Measurements from ENCODE around the gene TSPEAR.

TSPEAR gene

DNA sequence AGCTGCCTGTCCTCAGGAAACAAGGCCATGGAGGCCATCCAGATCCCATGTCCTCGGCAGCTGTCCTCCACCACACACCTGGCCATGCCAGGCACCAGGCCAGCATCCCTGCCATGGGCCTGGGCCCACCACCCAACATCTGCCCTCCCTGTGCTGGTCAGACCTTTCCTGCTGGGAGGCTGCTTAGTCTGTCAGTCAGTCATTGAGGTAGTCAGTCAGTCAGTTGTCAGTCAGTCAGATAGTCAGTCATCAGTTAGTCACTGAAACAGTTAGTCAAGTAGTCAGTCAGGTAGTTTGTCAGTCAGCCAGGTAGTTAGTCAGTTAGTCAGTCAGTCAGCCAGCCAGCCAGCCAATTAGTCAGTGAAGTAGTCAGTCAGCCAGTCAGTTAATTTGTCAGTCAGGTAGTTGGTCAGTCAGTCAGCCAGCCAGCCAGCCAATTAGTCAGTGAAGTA is 188.6 kb downstream of the TSPEAR start:
- TF ChIP-seq POLR2A (IDR thresholded peaks at IDR 0.05; ENCODE audit: extremely low read depth, insufficient read length): no peak
- no peak for TF ChIP-seq MYC (IDR thresholded peaks at IDR 0.05; ENCODE audit: low read depth, low read length)
- TF ChIP-seq, protein P1, sequence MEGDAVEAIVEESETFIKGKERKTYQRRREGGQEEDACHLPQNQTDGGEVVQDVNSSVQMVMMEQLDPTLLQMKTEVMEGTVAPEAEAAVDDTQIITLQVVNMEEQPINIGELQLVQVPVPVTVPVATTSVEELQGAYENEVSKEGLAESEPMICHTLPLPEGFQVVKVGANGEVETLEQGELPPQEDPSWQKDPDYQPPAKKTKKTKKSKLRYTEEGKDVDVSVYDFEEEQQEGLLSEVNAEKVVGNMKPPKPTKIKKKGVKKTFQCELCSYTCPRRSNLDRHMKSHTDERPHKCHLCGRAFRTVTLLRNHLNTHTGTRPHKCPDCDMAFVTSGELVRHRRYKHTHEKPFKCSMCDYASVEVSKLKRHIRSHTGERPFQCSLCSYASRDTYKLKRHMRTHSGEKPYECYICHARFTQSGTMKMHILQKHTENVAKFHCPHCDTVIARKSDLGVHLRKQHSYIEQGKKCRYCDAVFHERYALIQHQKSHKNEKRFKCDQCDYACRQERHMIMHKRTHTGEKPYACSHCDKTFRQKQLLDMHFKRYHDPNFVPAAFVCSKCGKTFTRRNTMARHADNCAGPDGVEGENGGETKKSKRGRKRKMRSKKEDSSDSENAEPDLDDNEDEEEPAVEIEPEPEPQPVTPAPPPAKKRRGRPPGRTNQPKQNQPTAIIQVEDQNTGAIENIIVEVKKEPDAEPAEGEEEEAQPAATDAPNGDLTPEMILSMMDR (IDR thresholded peaks at IDR 0.05; ENCODE audit: low read depth, low read length): no peak
- TF ChIP-seq, protein P2, sequence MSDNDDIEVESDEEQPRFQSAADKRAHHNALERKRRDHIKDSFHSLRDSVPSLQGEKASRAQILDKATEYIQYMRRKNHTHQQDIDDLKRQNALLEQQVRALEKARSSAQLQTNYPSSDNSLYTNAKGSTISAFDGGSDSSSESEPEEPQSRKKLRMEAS (IDR thresholded peaks at IDR 0.05; ENCODE audit: low read depth, low read length): no peak
- no peak overlapping the region for H3K4me3 ChIP-seq (ENCODE audit: low read depth, low read length)
- DNase-seq (ENCODE audit: low read depth): no peak

DNA sequence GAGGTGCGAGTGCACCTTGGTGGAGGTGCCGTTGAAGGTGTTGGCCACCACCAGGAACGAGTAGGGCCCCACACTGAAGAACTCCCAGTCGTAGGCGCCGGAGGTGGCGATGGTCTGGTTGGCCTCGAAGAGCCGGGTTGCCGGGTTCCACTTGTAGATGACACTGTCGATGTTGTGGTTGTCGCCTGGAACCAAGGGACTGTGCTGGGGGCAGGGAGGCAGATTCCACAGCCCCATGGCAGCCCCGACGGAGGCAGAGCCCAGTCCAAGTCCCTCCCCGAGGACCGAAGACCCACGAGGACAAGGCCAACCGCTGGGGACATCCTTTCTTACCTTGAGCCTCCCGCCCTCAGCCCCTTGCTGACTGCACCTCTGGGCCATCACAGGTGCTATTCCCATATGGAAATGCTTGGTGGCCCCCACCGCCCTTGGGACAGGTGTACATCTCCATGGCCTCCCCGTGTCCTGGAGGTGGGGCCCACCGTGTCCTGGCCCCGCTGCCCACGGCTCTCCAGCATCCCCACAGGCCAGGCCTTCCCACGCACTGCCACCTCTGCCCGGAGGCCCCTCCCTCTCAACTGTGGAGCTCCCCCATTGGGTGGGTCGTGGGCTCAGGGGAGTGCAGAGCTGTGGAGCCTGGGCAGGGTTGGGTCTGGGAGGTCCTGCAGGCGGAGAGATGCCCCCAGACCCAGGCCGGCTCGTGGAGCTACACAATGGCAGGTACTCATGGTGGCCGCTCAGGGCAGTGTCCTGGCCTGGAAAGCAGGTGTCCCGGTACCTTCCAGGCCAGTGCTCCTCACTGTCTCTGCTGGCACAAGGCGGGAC is 189.2 kb downstream of the TSPEAR start:
- H3K4me3 ChIP-seq (ENCODE audit: low read depth, low read length): no peak overlapping the region
- TF ChIP-seq, protein P2 (IDR thresholded peaks at IDR 0.05; ENCODE audit: low read depth, low read length): no peak
- TF ChIP-seq POLR2A (IDR thresholded peaks at IDR 0.05; ENCODE audit: extremely low read depth, insufficient read length) (no peak), MYC (IDR thresholded peaks at IDR 0.05; ENCODE audit: low read depth, low read length) (no peak)
- TF ChIP-seq, protein P1 (IDR thresholded peaks at IDR 0.05; ENCODE audit: low read depth, low read length): no peak
- DNase-seq (ENCODE audit: low read depth): no peak

DNA sequence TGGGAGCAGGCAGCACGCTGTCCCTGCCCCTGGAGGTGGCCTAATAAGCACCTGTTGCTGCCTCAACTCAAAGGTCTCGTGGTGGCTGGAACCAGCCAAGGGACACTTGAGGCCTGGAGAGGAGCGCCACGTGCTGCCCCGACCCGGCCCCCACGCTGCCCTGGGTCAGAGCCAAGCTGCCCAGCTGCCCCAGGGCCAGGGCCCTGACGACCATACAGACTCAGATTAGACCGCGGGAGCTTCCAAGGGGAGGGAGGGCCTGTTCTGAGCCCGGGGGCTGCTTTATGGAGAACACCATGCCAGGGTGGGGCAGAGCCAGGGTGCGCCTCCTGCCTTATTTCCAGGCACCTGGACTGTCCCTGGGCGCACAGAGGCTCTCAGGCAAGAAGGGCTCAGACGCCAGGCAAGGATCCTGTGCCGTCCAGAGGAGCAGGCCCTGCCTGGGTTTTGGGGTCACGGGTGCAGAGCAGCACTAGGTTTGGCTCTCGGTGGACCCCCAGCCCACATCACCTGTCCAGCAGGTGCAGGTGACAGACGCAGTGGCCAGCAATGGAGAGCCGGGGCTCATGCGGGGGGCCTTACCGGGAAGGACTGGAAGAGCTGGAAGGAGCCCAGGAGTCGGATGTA is 190.0 kb downstream of the TSPEAR start:
- DNase-seq (ENCODE audit: low read depth): no peak
- TF ChIP-seq, protein P2 (IDR thresholded peaks at IDR 0.05; ENCODE audit: low read depth, low read length): no peak
- TF ChIP-seq POLR2A (IDR thresholded peaks at IDR 0.05; ENCODE audit: extremely low read depth, insufficient read length) (no peak), MYC (IDR thresholded peaks at IDR 0.05; ENCODE audit: low read depth, low read length) (no peak)
- TF ChIP-seq, protein P1 (IDR thresholded peaks at IDR 0.05; ENCODE audit: low read depth, low read length): no peak
- no peak overlapping the region for H3K4me3 ChIP-seq (ENCODE audit: low read depth, low read length)

DNA sequence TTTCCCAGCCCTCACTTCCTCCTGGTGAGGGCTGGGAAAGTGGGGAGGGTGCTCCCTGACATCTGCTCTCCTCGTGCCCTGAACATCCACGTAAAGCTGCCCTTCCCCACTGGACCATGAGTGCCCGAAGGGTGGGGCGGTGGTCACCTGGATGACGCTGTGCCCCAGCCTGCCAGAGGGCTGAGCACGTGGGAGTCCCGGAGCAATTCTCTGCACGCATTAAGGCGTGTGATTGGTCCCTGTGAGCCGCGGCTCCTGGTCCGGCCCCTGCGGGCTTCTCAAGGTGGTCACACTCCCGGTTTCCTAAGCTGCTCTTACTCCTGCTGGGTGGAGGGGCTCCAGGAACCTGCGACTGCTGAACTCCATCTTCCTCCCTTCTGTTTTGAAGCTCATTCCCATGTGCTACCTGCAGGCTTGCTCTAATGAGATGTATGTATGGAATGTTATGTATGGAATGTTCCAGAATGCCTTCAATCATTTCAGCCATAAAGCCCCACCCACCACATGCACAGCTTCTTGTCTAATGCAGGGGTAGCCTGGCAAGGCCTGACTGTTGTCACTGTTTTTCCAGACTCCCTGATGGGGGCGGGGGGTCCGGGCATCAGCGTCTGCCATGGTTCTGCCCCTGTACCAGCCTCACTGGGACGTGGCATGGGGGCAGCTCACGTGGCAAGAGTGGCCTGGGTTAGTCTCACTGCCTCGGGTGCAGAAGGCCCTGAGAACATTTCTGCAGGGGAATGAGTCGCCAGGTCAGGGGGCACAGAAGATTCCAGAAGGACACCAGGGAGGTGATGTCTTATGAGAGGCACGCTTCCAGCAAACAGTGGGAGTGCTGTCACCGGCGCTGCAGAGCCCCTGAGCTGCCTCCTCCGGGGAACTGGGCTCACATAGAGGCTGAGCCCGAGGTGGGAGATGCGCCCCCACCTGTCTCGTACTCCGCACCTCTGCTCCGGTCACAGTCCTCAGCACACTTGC is 190.8 kb downstream of the TSPEAR start:
- DNase-seq (ENCODE audit: low read depth): no peak
- no peak overlapping the region for H3K4me3 ChIP-seq (ENCODE audit: low read depth, low read length)
- TF ChIP-seq, protein P1 (IDR thresholded peaks at IDR 0.05; ENCODE audit: low read depth, low read length): no peak
- TF ChIP-seq POLR2A (IDR thresholded peaks at IDR 0.05; ENCODE audit: extremely low read depth, insufficient read length) (no peak), MYC (IDR thresholded peaks at IDR 0.05; ENCODE audit: low read depth, low read length) (no peak)
- TF ChIP-seq, protein P2 (IDR thresholded peaks at IDR 0.05; ENCODE audit: low read depth, low read length): no peak

Data from NB4 (cell line).